ENCODE measurements around the gene RDH8.

RDH8 gene

GRCh38 chr19:9981406-9982260, 31.6 kb upstream of the RDH8 start:
- TF ChIP-seq ZFP3 (CRISPR knock-in tag; IDR thresholded peaks at IDR 0.05) (no peak), TSHZ2 (CRISPR knock-in tag; IDR thresholded peaks at IDR 0.05) (no peak), GLIS3 (CRISPR knock-in tag; IDR thresholded peaks at IDR 0.05) (no peak), SNAI2 (CRISPR knock-in tag; IDR thresholded peaks at IDR 0.05) (no peak), POU6F1 (CRISPR knock-in tag; IDR thresholded peaks at IDR 0.05; ENCODE audit: borderline replicate concordance, low read depth) (no peak), ZNF565 (CRISPR knock-in tag; conservative IDR thresholded peaks at IDR 0.05; ENCODE audit: low read depth) (no peak), BACH2 (CRISPR knock-in tag; IDR thresholded peaks at IDR 0.05; ENCODE audit: borderline replicate concordance) (no peak), ISL1 (CRISPR knock-in tag; IDR thresholded peaks at IDR 0.05) (no peak), PPARA (CRISPR knock-in tag; IDR thresholded peaks at IDR 0.05; ENCODE audit: borderline replicate concordance) (no peak), CSDC2 (CRISPR knock-in tag; IDR thresholded peaks at IDR 0.05) (no peak), ESRRG (CRISPR knock-in tag; IDR thresholded peaks at IDR 0.05) (no peak), CREB5 (CRISPR knock-in tag; IDR thresholded peaks at IDR 0.05; ENCODE audit: low read depth) (no peak)
- ATAC-seq = no peak

- TF ChIP-seq ZNF70 (CRISPR knock-in tag; IDR thresholded peaks at IDR 0.05) (no peak), CSDC2 (CRISPR knock-in tag; IDR thresholded peaks at IDR 0.05) (no peak), OSR1 (CRISPR knock-in tag; IDR thresholded peaks at IDR 0.05) (no peak), ESRRG (CRISPR knock-in tag; IDR thresholded peaks at IDR 0.05) (no peak), TOX (CRISPR knock-in tag; IDR thresholded peaks at IDR 0.05; ENCODE audit: borderline replicate concordance) (no peak), ZFP30 (CRISPR knock-in tag; IDR thresholded peaks at IDR 0.05) (no peak), SNAI2 (CRISPR knock-in tag; IDR thresholded peaks at IDR 0.05) (no peak), POU6F1 (CRISPR knock-in tag; IDR thresholded peaks at IDR 0.05; ENCODE audit: borderline replicate concordance, low read depth) (no peak), TCF4 (CRISPR knock-in tag; IDR thresholded peaks at IDR 0.05; ENCODE audit: borderline replicate concordance) (no peak), ZC3H10 (CRISPR knock-in tag; IDR thresholded peaks at IDR 0.05) (no peak), ZNF565 (CRISPR knock-in tag; conservative IDR thresholded peaks at IDR 0.05; ENCODE audit: low read depth) (no peak)
- peak; percentile 38; the same call in 2 of the 3 replicates for ATAC-seq
Measured at GRCh38 chr19:9986787-9987281, 26.4 kb upstream of the RDH8 start.

GRCh38 chr19:9989504-9989903, 23.8 kb upstream of the RDH8 start:
- no peak for ATAC-seq
- no peak for TF ChIP-seq CSDC2 (CRISPR knock-in tag; IDR thresholded peaks at IDR 0.05)
- no peak for TF ChIP-seq PATZ1 (CRISPR knock-in tag; IDR thresholded peaks at IDR 0.05; ENCODE audit: borderline replicate concordance)
- no peak for TF ChIP-seq CSRNP3 (CRISPR knock-in tag; IDR thresholded peaks at IDR 0.05)

Measured in SK-N-SH treated with all-trans-retinoic acid at 6 μM for 48 hours (cell line).